GM21737 (cell line): ENCODE measurements around the gene TOX3.

Source experiments
- ATAC-seq: cut with Tn5 transposase; IDR thresholded peaks from one replicate; pipeline ENCODE4 v1.9.1; 2021; ENCODE audit warnings: mild to moderate bottlenecking, moderate library complexity; ENCODE audit not compliant: unreplicated experiment

The TOX3 gene

GRCh38 chr16:52405441-52405840, 141.5 kb downstream of the TOX3 start:
- ATAC-seq = no peak

DNA sequence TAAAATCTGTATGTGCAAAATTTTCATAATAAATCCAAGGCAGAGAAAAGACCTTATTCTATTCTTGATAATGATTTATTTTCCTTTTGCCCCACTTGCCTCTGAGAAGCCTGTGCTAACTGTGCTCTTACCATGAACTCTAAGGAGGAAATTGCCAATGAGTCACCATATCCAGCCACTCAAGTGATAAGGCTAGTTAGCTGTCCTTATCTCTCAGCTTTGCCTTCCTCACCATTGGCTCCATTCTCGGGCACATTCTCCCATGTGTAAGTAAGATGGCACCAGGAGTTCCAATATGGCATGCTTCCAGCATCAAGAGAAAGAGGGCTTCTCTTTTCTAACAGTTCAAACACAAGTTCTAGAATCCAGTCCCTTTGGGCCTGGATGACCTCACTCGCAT, 142.4 kb downstream of the TOX3 start:
- no peak for ATAC-seq

DNA sequence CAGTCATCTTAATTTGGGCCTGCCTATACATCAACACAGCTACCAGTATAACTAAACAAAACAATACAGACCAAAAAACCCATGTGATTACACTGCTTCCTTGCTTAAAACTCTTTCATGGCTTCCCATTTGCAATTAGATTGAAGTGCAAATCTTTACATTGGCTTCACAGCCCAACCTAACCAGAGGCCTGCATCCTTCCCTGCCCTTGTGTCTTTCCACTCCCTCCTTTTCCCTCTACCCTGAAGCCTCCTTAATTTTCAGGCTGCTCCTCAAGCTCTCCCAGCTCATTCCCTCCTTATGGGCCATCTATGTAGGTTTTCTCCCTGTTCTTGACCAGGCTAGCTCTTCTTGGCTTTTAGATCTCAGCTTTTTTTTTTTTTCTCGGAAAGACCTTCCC, 147.8 kb downstream of the TOX3 start:
- no peak for ATAC-seq

- ATAC-seq = no peak
These were observed 148.4 kb downstream of the TOX3 start for GRCh38 chr16:52398491-52398960.

DNA sequence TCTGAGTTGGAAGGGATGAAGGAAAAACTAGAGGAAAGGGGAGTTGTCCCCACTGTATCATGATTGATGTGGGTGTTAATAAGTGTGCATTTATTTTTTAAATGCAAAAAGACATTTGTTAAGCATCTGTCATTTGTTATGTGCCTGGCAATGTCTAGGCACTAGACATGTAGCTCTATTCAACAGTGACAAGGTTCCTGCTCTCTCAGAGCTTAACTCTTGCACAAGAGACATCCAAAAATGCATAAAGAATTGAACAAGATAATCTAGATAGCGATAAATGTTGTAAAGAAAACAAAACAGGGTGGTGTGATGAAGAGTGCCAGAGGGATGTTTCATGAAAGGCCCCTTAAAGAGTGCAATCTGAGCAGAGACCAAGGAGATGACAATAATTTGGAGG, 148.9 kb downstream of the TOX3 start:
- no peak for ATAC-seq

DNA sequence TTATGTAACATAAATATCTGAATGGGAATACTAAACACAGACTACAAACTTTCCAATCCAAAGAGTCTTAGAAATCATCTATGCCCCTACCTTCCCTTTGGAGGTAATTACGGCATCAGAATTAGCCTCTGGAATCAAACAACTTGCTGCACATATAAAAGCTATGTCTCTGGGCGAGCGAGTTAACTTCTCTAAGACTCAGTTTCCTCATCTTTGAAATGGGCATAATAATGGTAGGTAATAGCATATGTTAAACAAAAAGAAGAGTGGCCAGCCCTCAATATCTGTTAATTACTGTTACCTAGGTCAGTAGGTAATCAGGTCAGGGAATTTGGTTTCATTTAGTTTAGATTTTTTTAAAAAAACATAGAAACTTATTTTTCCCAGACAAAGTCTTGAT, 153.5 kb downstream of the TOX3 start:
- no peak for ATAC-seq

- no peak for ATAC-seq
These were observed 157.9 kb downstream of the TOX3 start for GRCh38 chr16:52389045-52389444.
